Measurements from ENCODE around the gene COX6B1.
"Not testable (repeated sequence)": the region's sequence is repeated elsewhere in the genome, so short reads cannot be mapped to it uniquely, and the experiment has no call there.

COX6B1 gene

DNA sequence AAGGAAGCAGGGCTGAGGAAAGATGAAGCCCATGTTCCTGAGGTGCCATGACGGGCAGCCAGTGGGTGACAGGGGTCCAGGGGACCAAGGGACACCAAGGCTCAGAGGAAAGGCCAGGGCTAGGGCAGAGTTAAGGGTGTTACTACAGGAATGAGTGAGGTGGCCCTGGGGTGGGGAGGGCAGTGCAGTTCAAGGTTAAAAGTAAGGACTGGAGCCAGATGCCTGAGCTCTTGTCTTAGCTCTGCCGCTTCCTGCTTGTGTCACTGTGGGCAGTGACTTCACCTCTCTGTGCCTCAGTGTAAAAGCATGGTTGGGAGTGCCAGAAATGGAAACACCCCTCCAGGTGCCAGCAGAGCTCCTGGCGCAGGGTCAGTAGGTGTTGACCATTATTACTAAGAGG is 11.5 kb upstream of the COX6B1 start:
- DNase-seq = no peak

DNA sequence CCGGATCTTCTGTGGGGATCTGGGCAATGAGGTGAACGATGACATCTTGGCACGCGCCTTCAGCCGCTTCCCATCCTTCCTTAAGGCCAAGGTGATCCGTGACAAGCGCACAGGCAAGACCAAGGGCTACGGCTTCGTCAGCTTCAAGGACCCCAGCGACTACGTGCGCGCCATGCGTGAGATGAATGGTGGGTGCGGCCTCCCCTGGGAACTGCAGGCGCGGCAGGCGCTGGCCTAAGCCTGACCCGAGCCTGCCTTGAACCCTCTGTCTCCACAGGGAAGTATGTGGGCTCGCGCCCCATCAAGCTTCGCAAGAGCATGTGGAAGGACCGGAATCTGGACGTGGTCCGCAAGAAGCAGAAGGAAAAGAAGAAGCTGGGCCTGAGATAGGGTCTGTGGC is 11.0 kb upstream of the COX6B1 start:
- no peak for DNase-seq

DNA sequence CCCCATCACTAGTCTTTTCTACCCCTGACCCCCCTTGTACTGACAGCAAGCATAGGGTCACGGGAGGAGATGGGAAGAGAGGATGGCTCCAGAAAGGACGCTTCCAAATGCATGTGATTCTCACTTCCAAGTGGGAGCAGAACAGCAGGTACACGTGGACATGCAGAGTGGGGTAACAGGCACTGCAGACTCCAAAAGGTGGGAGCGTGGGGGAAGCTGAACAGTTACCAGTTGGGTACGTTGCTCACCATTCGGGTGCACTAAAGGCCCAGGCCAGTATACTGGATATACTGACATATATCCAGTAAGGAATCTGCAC is 8.8 kb upstream of the COX6B1 start:
- no peak for DNase-seq

DNA sequence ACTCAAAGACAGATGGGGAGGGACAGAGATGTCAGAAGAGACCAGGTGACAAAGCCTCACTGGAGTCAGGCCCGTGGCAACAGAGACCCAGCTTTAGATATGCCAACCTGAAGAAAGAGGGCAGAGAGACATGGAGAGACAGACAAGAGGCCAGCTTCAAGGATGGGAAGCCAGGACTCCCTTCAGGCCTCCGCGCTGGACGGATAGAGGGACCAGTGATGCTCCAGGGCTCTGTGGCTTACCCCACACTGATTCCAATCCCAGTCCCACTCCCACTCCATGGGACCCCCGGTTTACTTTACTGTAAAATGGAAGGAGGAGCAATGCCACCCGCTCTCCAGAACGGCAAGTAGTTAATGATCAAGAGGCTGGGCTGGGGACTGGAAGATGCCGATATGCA is 8.3 kb upstream of the COX6B1 start:
- no peak for DNase-seq

DNA sequence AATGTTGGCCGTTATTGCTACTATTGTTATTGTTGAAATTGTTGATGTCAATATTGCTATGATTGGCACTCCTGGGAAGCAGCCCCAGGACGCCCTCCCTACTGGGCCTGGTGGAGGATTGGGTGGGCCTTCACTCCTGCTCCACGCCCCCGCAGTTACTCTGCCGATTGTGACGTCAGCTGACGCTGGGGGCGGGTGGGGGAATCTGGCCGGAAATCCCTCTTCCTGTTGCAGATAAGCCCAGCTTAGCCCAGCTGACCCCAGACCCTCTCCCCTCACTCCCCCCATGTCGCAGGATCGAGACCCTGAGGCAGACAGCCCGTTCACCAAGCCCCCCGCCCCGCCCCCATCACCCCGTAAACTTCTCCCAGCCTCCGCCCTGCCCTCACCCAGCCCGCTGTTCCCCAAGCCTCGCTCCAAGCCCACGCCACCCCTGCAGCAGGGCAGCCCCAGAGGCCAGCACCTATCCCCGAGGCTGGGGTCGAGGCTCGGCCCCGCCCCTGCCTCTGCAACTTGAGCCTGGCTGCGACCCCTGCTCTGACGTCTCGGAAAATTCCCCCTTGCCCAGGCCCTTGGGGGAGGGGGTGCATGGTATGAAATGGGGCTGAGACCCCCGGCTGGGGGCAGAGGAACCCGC is 6.5 kb upstream of the COX6B1 start, which contains the start of gene ETV2:
ETV2 (plus strand) TSS at position 231 of the 637 bp plus-strand sequence. CDS start 716 bp downstream, outside the sequence.
- peak; percentile 25 for DNase-seq

DNA sequence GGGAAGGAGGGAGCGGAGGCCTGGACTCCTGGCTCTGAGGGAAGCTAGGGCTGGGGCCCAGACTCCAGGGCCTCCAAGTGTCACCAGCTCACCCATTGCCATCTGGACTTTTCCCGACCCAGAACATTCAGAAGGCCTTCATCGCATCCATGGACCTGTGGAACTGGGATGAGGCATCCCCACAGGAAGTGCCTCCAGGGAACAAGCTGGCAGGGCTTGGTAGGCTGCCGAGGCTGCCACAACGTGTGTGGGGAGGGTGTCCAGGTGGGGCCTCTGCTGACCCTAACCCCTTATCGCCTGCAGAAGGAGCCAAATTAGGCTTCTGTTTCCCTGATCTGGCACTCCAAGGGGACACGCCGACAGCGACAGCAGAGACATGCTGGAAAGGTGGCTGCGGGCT is 5.8 kb upstream of the COX6B1 start:
- no peak for DNase-seq

DNA sequence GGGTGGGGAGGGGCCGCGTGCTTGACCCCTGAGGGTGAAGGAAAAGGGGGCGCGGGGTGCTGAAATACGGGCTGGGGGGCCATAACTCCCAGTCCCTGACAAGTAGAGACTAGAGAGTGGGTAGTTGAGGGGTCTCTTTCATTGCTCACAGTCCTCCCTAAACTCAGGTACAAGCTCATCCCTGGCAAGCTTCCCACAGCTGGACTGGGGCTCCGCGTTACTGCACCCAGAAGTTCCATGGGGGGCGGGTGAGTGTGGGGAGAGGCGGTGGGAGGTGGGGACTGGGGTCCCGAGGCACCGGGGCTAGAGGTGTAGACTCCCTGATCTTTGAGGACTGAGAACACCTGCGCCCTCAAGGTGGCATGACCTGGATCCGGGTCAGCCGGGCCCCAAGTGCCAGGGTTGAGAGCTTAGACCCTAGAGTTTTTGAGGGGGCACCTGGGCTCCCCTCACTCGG is 5.3 kb upstream of the COX6B1 start:
- DNase-seq = no peak

DNA sequence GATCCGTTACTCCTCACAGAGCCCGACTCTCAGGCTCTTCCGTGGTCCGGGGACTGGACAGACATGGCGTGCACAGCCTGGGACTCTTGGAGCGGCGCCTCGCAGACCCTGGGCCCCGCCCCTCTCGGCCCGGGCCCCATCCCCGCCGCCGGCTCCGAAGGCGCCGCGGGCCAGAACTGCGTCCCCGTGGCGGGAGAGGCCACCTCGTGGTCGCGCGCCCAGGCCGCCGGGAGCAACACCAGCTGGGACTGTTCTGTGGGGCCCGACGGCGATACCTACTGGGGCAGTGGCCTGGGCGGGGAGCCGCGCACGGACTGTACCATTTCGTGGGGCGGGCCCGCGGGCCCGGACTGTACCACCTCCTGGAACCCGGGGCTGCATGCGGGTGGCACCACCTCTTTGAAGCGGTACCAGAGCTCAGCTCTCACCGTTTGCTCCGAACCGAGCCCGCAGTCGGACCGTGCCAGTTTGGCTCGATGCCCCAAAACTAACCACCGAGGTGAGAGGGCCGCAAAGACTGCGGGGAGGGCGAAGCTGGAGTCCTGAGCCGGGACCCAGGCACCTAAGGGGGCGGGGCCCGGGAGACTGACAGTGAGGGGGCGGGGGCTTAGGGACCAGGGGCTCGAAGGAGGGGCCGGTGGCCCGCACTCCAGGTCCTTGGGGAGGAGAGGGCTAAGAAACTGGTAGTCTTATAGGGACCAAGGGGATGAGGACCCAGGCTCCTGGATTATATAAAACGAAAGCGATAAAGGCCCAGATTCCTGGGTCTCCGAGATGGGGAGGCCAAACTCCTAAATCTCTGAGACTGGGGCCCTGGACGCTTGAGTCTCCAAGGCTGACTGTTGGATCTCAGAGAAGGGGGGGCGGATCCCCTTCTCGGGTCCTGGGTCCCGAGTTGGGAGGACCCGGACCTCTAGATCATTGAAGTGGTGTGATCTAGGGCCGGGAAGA is 4.6 kb upstream of the COX6B1 start:
- peak; percentile 72 for DNase-seq

DNA sequence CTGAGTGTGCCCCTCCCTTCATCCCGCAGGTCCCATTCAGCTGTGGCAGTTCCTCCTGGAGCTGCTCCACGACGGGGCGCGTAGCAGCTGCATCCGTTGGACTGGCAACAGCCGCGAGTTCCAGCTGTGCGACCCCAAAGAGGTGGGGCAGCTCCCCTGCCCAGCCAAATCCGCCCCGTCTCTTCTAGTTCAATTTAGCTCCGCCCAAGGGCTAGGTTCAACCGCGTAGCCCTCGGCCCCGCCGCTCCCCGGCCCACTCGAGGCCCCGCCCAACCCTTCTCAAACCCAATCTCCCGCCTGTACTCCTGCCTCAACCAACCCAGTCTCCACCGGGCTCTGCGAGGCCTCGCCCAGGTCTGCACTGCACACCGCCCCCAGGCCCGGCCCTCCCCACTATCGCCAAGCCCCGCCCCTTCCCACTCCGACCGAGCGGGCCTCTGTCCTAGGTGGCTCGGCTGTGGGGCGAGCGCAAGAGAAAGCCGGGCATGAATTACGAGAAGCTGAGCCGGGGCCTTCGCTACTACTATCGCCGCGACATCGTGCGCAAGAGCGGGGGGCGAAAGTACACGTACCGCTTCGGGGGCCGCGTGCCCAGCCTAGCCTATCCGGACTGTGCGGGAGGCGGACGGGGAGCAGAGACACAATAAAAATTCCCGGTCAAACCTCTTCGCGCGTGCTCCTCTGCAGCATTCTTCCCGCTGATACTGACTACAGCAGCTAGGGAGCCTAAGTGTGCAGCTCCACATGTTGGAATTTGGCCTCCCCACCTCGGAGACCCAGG is 3.7 kb upstream of the COX6B1 start:
- peak; percentile 94 for DNase-seq

DNA sequence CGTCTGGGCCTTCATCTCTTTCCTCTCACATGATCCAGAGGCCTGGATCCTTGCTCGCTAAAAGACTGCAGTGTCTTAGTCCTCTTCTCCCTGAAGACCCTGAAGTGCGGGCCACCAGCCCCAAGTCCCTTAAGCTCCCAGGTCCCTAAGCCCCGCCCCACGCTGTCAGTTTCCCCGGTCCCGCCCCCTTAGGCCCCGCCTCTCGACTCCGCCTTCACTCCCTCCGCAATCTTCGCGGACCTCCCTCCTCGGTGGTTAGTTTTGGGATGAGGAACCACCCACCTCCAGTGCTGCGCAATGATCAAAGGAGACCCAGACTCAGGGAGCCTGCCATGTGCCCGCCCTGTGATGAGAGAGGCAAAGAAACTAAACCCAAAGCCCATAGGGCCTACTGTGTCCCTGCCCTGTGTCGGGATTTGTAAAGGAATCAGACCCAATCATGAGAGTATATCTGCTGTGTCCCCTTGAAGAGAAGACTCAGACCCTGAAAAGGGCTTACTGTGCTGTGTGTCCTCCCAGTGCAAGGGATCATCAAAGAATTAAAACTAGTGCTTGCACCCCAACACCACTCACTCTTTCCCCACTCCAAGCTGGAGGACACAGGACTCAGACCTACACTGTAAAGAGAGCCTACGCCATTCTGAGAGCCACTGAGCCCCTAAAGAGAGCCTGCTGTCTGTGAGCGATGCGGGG is 3.0 kb upstream of the COX6B1 start:
- no peak for DNase-seq

DNA sequence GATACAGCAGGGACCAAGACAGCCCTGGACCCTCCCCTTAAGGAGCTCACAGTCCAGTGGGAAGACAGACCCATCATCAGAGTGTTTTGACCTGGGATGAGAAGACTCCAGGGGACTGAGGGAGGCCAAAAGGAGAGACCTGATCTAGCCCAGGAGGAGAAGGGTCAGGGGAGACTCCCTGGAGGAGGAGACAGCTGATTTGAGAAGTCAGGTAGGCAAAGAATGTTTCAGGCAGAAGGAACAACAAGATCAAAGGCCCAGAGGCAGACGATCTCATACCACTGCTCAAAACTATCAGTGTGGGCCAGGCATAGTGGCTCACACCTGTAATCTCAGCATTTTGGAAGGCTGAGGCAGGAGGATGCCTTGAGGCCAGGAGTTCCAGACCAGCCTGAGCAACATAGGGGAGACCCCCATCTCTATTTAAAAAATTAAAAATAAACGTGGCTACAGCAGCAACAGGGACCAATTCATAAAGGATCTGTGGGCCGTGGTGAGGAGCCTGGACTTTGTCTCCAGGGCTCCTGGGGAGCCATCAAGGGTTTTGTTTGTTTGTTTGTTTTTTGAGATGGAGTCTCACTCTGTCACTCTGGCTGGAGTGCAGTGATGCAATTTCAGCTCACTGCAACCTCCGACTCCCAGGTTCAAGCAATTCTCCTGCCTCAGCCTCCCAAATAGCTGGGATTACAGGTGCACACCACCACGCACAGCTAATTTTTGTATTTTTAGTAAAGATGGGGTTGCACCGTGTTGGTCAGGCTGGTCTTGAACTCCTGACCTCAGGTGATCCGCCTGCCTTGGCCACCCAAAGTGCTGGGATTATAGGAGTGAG is 2.2 kb upstream of the COX6B1 start:
- no peak for DNase-seq

DNA sequence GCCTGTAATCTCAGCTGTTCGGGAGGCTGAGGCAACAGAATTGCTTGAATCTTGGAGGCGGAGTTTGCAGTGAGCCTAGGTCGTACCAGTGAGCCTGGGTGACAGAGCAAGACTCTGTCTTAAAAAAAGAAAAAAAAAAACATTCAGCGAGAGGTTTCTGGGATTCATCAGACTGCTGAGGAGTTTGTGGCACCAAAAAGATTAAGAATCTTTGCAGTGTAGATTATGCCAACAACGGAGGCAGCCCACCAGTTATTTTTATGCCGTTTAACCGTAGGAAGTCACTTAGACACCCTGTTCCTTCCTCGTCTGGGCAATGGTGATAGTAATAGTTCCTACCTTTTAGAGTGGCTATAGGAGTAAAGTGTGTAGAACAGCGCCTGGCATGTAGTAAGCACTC is 2.5 kb downstream of the COX6B1 start:
- DNase-seq = no peak

DNA sequence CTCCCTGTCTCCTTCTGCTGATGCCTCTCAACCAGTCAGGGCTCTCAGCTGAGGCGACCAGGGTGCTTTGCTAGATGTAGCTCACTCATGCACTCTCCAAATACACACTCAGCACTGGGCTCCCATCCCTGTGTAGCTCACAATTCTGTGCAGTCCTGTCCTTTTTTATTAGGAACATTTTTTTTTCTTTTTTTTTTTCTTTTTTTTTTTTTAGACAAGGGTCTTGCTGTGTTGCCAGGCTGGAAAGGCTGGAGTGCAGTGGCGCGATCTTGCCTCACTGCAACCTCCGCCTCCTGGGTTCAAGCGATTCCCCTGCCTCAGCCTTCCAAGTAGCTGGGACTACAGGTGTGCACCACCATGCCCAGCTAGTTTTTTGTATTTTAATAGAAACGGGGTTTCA is 6.7 kb downstream of the COX6B1 start:
- DNase-seq = not testable (repeated sequence)

DNA sequence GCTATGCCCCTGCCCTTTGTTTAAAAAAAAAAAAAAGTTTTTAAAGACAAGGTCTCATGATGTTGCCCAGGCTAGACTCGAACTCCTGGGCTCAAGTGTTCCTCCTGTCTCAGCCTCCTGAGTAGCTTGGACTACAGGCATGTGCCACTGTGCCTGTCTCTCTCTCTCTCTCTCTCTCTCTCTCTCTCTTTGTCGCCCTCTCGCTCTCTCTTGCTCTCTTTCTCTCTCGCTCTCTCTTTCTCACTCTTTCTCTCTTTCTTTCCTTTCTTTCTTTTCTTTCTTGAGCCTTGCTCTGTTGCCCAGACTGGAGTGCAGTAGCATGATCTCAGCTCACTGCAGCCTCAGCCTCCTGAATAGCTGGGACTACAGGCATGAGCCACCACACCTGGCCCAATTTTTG is 7.5 kb downstream of the COX6B1 start:
- no peak for DNase-seq

DNA sequence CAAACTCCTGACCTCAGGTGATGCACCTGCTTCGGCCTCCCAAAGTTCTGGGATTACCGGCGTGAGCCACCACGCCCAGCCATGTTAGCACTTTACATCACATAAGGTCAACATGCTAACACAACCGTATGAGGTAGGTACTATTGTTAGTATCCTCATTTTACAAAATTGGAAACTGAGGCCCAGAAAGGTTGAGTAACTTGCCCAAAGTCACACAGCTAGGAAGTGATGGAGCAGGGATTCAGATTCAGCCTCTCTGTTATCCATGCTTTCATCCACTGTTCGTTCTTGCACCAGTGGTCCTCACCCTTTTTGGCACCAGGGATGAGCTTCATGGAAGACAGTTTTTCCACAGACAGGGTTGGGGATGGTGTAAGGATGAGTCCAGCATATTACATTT is 8.6 kb downstream of the COX6B1 start:
- no peak for DNase-seq

DNA sequence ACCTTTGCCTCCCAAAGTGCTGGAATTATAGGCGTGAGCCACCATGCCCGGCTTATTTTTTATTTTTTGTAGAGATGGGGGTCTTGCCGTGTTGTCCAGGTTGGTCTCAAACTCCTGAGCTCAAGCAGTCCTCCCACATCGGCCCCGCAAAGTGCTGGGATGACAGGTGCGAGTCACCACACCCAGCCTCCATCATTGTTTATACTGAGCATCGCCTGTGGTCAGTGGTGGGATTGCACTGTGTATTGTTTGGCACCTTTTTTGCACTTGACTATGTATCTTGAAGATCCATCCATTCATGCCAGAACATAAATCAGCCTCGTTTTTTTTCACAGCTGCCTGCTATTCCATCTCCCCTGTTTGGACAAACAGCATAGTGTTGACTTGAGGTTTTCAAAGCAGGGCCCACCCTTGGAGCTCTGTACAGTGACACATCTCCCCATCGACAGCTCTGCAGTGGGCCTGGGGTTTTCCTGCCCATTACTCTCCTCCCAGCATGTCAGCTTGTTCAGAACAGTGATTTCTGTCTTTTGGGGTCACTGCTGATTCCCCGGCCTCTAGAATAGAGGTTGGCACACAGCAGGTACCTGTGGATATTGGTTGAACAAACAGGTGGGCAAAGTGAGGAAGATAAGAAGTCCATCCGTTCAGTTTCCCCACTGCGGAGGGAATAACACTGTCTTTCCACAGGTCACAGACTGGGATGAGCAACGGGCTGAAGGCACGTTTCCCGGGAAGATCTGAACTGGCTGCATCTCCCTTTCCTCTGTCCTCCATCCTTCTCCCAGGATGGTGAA is 10.0 kb downstream of the COX6B1 start:
- DNase-seq = no peak

DNA sequence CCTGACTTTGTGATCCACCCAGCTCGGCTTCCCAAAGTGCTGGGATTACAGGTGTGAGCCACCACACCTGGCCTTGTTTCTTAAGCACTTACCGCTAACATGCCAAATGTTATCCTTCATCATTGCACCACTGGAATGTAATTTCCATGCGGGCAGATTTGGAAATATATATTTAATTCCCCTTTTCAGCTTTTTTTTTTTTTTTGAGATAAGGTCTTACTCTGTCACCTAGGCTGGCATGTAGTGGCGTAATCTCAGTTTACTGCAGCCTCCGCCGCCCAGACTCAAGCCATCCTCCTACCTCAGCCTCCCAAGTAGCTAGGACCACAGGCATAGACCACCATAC is 13.8 kb downstream of the COX6B1 start:
- DNase-seq = no peak

DNA sequence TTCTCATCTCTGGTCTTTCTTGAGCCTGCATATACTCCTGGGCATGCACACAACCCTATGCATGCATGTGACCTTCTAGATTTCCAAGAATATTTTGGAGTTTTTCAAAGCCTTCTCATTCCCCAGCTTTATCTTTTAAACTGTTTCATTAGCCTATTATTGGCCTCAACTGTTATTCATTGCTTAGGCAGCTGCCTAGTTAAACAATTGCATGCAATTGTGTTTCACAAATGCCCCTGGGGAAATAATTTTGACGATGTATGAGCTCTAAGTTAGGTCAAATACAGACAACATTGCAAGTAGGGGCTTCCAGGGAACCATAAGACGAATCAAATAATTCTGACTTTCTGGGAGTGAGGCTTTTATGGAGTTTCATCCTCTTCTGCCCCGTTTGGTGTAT is 15.9 kb downstream of the COX6B1 start:
- no peak for DNase-seq

DNA sequence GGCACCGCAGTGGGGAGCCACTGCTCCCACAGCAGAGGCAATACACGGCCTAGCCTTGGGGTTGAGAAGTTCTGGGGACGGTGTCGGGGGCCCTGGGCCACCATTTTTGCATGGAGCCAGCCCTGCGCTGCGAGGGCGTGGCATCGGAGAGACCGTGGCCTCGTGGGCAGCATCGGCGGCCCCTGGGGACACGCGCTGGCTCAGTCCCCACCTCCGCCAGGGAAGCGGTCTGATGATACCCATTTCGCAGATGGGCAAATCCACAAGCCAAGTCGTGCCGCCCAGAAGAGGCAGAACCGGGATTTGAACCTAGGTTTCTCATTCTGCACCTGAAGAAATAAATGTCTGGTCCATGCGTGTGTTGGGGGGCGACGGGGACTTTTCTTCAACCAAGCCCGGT is 17.0 kb downstream of the COX6B1 start:
- no peak for DNase-seq

DNA sequence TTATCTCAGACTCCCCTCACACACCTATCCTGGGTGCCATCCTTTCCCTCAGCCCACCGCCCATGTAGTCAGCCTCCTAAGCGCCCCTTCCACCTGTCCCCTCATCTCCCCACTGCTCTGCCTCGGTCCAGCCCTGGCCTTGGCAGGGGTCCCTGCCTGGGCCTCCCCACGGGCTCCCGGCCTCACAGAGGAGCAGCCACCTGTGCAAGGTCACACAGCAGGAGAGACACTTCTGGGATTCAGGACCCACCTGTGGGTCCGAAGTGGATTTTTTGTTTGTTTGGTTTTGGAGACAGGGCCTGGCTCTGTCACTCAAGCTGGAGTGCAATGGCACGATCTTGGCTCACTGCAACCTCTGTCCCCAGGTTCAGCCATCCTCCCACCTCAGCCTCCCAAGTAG is 17.5 kb downstream of the COX6B1 start:
- DNase-seq = no peak

DNA sequence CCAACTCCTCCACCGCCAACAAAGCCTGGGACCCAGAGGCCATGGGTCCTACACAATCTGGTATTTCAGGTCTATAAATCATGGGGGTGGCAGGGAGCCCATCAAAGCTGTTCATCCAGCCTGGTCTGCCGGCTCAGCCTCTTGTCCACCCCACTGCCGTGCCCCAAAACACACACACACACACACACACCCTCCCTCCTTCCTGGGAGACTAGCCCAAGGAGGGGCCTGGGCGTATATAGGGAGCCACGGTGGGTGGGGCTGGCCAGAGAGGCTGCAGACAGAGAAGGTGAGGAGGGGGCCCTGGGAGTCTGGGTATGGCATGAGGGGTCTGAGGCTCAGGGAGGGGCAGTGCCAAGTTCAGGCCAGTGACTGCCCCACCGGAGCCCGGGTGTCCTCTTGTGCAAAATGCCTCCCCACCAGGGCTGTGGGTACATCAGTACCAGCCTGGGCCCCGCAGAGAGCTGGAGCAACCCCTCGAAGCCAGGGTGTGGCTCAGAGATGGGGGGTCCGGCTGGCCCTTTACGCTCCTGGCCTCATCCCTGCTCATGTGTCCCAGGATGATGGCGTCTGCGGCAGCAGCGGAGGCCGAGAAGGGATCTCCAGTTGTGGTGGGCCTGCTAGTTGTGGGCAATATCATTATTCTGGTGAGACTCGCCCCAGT is 18.3 kb downstream of the COX6B1 start, which contains the start of gene UPK1A:
UPK1A (plus strand) TSS at position 267 of the 663 bp plus-strand sequence; CDS start at position 563, 296 bp downstream.
- no peak for DNase-seq
